ENCODE data around the gene OR8B2. TPM values are rescaled to one million over a fixed set of nuclear protein-coding genes. Genes with fewer than 3 reads are reported as not detected.

The OR8B2 gene
- total and polyA plus RNA-seq, 2 donors (not counting 1 experiment from before 2014, with no cell fraction given) = not detected

DNA sequence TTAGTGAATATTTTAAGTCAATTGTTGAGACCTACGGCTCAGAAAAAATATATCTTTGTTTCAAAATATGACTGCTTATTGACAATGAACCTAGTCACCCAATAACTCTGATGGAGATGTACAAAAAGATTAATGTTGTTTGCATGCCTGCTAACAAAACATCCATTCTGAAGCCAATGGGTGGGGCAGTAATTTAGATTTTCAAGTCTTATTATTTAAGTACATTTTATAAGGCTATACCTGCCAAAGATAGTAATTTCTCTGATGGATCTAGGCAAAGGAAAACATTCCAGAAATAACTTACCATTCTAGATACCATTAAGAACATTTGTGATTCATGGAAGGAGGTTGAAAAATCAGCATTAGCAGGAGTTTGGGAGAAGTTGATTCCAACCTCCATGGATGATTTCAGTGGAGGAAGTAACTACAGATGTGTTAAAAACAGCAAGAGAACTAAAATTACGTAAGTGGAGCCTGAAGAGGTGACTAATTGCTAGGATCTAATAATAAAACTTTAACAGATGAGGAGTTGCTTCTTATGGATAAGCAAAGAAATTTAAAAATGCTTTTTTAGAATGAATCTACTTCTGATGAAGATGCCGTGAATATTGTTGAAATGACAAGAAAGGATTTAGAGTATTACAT lies 37.9 kb downstream of the OR8B2 start:
- Histone ChIP-seq H3K79me2 (ENCODE audit: control insufficient read depth, insufficient read depth, low read length) (no peaks in the 10 kb centered on the region), H2AFZ (ENCODE audit: low read length) (no peak overlapping the region), H3K27me3 (ENCODE audit: control insufficient read depth, insufficient read depth, low read length) (no peaks in the 10 kb centered on the region), H3K9ac (ENCODE audit: insufficient read depth, low read length) (no peak overlapping the region), H4K20me1 (ENCODE audit: control insufficient read depth, extremely low read depth, insufficient read depth, low read length) (no peaks in the 10 kb centered on the region), H3K9me3 (ENCODE audit: control insufficient read depth, insufficient read depth, low read depth, low read length) (no peaks in the 10 kb centered on the region), H3K4me3 (replicated peaks in 1 of 4; ENCODE audit: control extremely low read depth in 1 of 4, insufficient read depth in 1 of 4, low read depth in 3 of 4, low read length in 4 of 4) (no peak overlapping the region), H3K27ac (ENCODE audit: insufficient read depth, low read length) (no peak overlapping the region), H3K4me1 (ENCODE audit: control insufficient read depth, extremely low read depth, insufficient read depth, low read length) (no peaks in the 10 kb centered on the region), H3K4me2 (ENCODE audit: extremely low read depth, insufficient read depth, low read length) (no peak overlapping the region), H3K36me3 (ENCODE audit: control insufficient read depth, insufficient read depth, low read length) (no peaks in the 10 kb centered on the region)
- no peak for DNase-seq (ENCODE audit: low read depth in 2 of 2)
- TF ChIP-seq, protein P1, sequence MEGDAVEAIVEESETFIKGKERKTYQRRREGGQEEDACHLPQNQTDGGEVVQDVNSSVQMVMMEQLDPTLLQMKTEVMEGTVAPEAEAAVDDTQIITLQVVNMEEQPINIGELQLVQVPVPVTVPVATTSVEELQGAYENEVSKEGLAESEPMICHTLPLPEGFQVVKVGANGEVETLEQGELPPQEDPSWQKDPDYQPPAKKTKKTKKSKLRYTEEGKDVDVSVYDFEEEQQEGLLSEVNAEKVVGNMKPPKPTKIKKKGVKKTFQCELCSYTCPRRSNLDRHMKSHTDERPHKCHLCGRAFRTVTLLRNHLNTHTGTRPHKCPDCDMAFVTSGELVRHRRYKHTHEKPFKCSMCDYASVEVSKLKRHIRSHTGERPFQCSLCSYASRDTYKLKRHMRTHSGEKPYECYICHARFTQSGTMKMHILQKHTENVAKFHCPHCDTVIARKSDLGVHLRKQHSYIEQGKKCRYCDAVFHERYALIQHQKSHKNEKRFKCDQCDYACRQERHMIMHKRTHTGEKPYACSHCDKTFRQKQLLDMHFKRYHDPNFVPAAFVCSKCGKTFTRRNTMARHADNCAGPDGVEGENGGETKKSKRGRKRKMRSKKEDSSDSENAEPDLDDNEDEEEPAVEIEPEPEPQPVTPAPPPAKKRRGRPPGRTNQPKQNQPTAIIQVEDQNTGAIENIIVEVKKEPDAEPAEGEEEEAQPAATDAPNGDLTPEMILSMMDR (conservative IDR thresholded peaks at IDR 0.05 in 1 of 2, IDR thresholded peaks at IDR 0.05 in 1 of 2; ENCODE audit: low read depth in 1 of 2, low read length in 2 of 2) = no peak
- no peak for TF ChIP-seq EZH2 (IDR thresholded peaks at IDR 0.05; ENCODE audit: low read length, missing control alignments)

DNA sequence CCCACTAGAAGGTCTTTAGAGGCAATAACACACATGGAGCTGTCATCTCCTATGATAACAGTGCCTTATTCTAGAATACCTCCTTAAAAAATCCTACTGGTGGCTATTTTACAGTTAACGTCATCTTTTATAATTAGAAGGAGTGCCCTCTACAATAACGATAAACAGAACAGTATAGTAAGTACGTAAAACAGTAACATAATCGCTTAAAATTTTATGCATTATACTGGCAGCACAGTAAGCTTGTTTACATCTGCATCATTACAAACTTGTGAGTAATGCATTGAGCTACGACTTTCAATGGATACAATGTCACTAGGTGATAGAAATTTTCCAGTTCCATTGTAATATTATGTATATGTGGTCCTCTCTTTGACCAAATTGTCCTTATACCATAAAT lies 40.0 kb downstream of the OR8B2 start:
- Histone ChIP-seq H3K9ac (ENCODE audit: insufficient read depth, low read length) (no peak overlapping the region), H3K4me3 (replicated peaks in 1 of 4; ENCODE audit: control extremely low read depth in 1 of 4, insufficient read depth in 1 of 4, low read depth in 3 of 4, low read length in 4 of 4) (no peak overlapping the region), H3K4me1 (ENCODE audit: control insufficient read depth, extremely low read depth, insufficient read depth, low read length) (no peaks in the 10 kb centered on the region), H2AFZ (ENCODE audit: low read length) (no peak overlapping the region), H3K9me3 (ENCODE audit: control insufficient read depth, insufficient read depth, low read depth, low read length) (no peaks in the 10 kb centered on the region), H3K79me2 (ENCODE audit: control insufficient read depth, insufficient read depth, low read length) (no peaks in the 10 kb centered on the region), H3K27me3 (ENCODE audit: control insufficient read depth, insufficient read depth, low read length) (no peaks in the 10 kb centered on the region), H4K20me1 (ENCODE audit: control insufficient read depth, extremely low read depth, insufficient read depth, low read length) (no peaks in the 10 kb centered on the region), H3K27ac (ENCODE audit: insufficient read depth, low read length) (no peak overlapping the region), H3K36me3 (ENCODE audit: control insufficient read depth, insufficient read depth, low read length) (no peaks in the 10 kb centered on the region), H3K4me2 (ENCODE audit: extremely low read depth, insufficient read depth, low read length) (no peak overlapping the region)
- DNase-seq (ENCODE audit: low read depth in 2 of 2) = no peak
- no peak for TF ChIP-seq EZH2 (IDR thresholded peaks at IDR 0.05; ENCODE audit: low read length, missing control alignments)
- TF ChIP-seq, protein P1 (conservative IDR thresholded peaks at IDR 0.05 in 1 of 2, IDR thresholded peaks at IDR 0.05 in 1 of 2; ENCODE audit: low read depth in 1 of 2, low read length in 2 of 2) = no peak

DNA sequence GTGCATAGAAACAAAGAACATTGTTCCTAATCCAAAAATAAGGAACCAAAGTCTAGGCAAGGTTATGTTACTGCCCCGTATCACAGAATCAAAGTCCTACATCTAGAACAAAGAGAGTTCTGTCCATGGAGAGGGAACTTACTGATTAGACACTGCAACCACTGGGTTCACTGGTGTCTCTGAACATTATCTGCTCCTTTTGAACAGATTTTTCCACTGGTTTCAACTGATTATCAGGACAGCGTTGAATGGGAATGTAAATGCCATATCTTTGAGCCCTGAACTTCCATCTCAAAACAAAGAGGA lies 44.2 kb downstream of the OR8B2 start:
- Histone ChIP-seq H3K79me2 (ENCODE audit: control insufficient read depth, insufficient read depth, low read length) (no peaks in the 10 kb centered on the region), H3K27ac (ENCODE audit: insufficient read depth, low read length) (no peak overlapping the region), H4K20me1 (ENCODE audit: control insufficient read depth, extremely low read depth, insufficient read depth, low read length) (no peaks in the 10 kb centered on the region), H3K4me1 (ENCODE audit: control insufficient read depth, extremely low read depth, insufficient read depth, low read length) (no peaks in the 10 kb centered on the region), H3K9me3 (ENCODE audit: control insufficient read depth, insufficient read depth, low read depth, low read length) (no peaks in the 10 kb centered on the region), H3K4me3 (replicated peaks in 1 of 4; ENCODE audit: control extremely low read depth in 1 of 4, insufficient read depth in 1 of 4, low read depth in 3 of 4, low read length in 4 of 4) (no peak overlapping the region), H3K36me3 (ENCODE audit: control insufficient read depth, insufficient read depth, low read length) (no peaks in the 10 kb centered on the region), H3K4me2 (ENCODE audit: extremely low read depth, insufficient read depth, low read length) (no peak overlapping the region), H3K27me3 (ENCODE audit: control insufficient read depth, insufficient read depth, low read length) (no peaks in the 10 kb centered on the region), H2AFZ (ENCODE audit: low read length) (no peak overlapping the region), H3K9ac (ENCODE audit: insufficient read depth, low read length) (no peak overlapping the region)
- no peak for TF ChIP-seq EZH2 (IDR thresholded peaks at IDR 0.05; ENCODE audit: low read length, missing control alignments)
- TF ChIP-seq, protein P1 (conservative IDR thresholded peaks at IDR 0.05 in 1 of 2, IDR thresholded peaks at IDR 0.05 in 1 of 2; ENCODE audit: low read depth in 1 of 2, low read length in 2 of 2) = no peak
- DNase-seq (ENCODE audit: low read depth in 2 of 2) = no peak
